Measurements from ENCODE around the gene ADARB2.
"Not testable (repeated sequence)": the region's sequence is repeated elsewhere in the genome, so short reads cannot be mapped to it uniquely, and the experiment has no call there.

Gene ADARB2

GRCh38 chr10:1327759-1328158 is 409.6 kb downstream of the ADARB2 start:
- Histone ChIP-seq H3K27ac (replicated peaks) (no peak overlapping the region), H3K27me3 (ENCODE audit: insufficient read depth, poor library complexity, severe bottlenecking) (no peaks in the 10 kb centered on the region), H3K4me3 (replicated peaks; ENCODE audit: insufficient read depth, low read length) (no peak overlapping the region)
- DNase-seq (ENCODE audit: low read depth in 1 of 2, low spot score in 1 of 2), result no peak
- TF ChIP-seq SPI1 (IDR thresholded peaks at IDR 0.05; ENCODE audit: borderline replicate concordance, low read depth) (no peak), POLR2AphosphoS5 (IDR thresholded peaks at IDR 0.05; ENCODE audit: low read depth) (no peak), REST (IDR thresholded peaks at IDR 0.05; ENCODE audit: insufficient replicate concordance, low read depth) (no peak), CTCF (IDR thresholded peaks at IDR 0.05; ENCODE audit: insufficient read depth, low read length) (no peak), GABPA (IDR thresholded peaks at IDR 0.05; ENCODE audit: low read depth) (no peak)

- not testable (repeated sequence) for H3K27ac ChIP-seq (replicated peaks); H3K27me3 ChIP-seq (ENCODE audit: insufficient read depth, poor library complexity, severe bottlenecking); H3K4me3 ChIP-seq (replicated peaks; ENCODE audit: insufficient read depth, low read length)
These were observed 410.8 kb downstream of the ADARB2 start for GRCh38 chr10:1326514-1326913.

GRCh38 chr10:1324903-1325302 is 412.4 kb downstream of the ADARB2 start:
- H3K4me3 ChIP-seq (replicated peaks; ENCODE audit: insufficient read depth, low read length), result no peak overlapping the region
- TF ChIP-seq POLR2AphosphoS5 (IDR thresholded peaks at IDR 0.05; ENCODE audit: low read depth) (no peak), CTCF (IDR thresholded peaks at IDR 0.05; ENCODE audit: insufficient read depth, low read length) (no peak), REST (IDR thresholded peaks at IDR 0.05; ENCODE audit: insufficient replicate concordance, low read depth) (no peak), SPI1 (IDR thresholded peaks at IDR 0.05; ENCODE audit: borderline replicate concordance, low read depth) (no peak), GABPA (IDR thresholded peaks at IDR 0.05; ENCODE audit: low read depth) (no peak)
- H3K27ac ChIP-seq (replicated peaks), result no peak overlapping the region
- no peaks in the 10 kb centered on the region for H3K27me3 ChIP-seq (ENCODE audit: insufficient read depth, poor library complexity, severe bottlenecking)
- no peak for DNase-seq (ENCODE audit: low read depth in 1 of 2, low spot score in 1 of 2)

More at GRCh38 chr10:1326514-1326913, 410.8 kb downstream of the ADARB2 start:
- DNase-seq (ENCODE audit: low read depth in 1 of 2, low spot score in 1 of 2), result not testable (repeated sequence)

GRCh38 chr10:1323951-1324350 is 413.4 kb downstream of the ADARB2 start:
- H3K27ac ChIP-seq (replicated peaks), result no peak overlapping the region
- H3K27me3 ChIP-seq (ENCODE audit: insufficient read depth, poor library complexity, severe bottlenecking), result no peaks in the 10 kb centered on the region
- TF ChIP-seq POLR2AphosphoS5 (IDR thresholded peaks at IDR 0.05; ENCODE audit: low read depth) (no peak), REST (IDR thresholded peaks at IDR 0.05; ENCODE audit: insufficient replicate concordance, low read depth) (no peak), GABPA (IDR thresholded peaks at IDR 0.05; ENCODE audit: low read depth) (no peak), CTCF (IDR thresholded peaks at IDR 0.05; ENCODE audit: insufficient read depth, low read length) (no peak), SPI1 (IDR thresholded peaks at IDR 0.05; ENCODE audit: borderline replicate concordance, low read depth) (no peak)
- DNase-seq (ENCODE audit: low read depth in 1 of 2, low spot score in 1 of 2), result no peak
- no peak overlapping the region for H3K4me3 ChIP-seq (replicated peaks; ENCODE audit: insufficient read depth, low read length)

All from HL-60 (cell line).